ENCODE data around the gene ATP8A2.

The ATP8A2 gene

DNA sequence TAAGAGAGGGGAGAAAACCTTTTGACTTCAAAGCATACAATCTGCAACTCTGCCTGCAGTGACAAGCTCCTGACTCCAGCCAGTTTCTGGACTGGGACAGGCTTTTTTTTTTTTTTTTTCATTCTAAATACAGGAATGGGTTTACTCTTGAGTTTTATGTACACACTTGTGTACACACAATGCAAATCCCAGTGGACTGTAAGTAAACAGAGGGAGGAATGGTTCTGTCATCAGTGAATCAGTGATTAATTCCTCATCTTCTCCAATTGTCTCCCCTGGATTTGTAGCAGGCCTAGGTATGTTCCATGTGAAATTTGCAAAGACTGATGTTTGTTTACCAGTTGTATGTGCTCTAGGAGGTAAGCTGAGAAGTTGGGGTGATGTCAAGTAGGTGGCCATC, 495.3 kb downstream of the ATP8A2 start:
- DNase-seq: peak; percentile 72

DNA sequence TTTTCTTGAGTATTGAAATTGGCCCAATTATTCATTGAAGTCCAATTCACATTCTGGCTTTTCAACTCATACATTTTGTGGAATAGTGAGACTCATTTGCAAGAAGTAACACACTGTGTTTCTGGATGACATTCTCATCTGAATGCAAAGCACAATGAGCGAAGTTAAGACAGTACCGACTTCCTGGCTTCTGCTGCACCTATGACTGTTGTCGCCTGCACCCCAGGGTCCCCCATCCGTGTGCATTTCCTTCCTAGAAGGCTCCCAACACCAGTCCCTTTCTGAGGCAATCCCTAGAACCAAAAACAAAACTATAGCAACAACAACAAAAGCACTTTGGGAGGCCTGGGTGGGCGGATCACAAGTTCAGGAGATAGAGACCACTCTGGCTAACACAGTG, 496.7 kb downstream of the ATP8A2 start:
- no peak for DNase-seq

DNA sequence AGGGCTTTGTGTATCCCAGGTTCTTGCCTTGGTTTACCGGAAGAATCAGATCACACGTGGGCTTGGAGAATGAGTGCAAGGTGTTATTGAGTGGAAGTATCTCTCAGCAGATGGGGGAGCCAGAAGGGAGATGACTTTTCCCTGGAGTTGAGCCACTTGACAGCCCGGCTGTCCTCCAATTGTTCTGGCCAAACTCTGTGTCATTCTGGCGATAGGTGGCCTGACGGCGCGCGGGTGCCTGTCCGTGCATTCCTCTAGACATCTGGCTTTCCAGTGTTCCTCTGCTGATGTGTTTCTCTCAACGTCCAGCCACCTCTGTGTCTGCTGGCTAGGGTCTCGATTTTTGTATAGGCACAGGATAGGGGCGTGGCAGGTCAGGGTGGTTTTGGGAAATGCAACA, 498.2 kb downstream of the ATP8A2 start:
- DNase-seq: no peak

DNA sequence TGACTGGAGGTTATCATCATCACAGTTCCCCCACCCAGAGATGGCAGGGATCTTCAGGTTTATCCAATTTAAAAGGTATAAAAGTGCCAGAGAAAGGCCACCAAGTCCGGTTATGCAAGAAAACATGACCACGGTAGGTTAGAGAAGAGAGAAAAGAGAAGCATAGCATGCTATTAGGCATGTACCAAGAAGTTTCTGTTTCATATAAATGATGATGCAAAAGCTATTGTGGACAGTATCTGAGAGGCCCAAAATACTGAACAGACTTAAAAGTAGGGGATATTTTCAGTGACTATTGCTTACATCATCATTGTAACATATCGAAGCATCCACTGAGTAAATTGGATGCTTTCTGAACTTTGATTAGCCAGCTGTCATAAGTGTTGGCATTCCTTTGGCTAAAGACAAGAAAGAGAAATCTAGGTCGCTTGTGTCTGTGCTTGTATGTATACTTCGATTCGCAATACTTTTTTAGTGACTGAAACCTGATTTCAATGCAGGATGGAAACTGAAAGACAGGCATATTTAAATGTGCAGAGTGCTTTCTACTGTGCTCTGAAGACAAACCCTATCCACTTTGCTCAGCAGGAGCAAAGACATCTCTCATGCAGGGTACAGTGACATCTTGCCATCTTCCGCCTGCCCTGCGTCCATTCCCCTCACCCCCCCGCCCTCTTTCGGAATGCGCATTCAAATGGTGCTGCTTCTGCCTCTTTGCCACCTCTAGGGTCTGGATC, 499.8 kb downstream of the ATP8A2 start:
- no peak for DNase-seq

DNA sequence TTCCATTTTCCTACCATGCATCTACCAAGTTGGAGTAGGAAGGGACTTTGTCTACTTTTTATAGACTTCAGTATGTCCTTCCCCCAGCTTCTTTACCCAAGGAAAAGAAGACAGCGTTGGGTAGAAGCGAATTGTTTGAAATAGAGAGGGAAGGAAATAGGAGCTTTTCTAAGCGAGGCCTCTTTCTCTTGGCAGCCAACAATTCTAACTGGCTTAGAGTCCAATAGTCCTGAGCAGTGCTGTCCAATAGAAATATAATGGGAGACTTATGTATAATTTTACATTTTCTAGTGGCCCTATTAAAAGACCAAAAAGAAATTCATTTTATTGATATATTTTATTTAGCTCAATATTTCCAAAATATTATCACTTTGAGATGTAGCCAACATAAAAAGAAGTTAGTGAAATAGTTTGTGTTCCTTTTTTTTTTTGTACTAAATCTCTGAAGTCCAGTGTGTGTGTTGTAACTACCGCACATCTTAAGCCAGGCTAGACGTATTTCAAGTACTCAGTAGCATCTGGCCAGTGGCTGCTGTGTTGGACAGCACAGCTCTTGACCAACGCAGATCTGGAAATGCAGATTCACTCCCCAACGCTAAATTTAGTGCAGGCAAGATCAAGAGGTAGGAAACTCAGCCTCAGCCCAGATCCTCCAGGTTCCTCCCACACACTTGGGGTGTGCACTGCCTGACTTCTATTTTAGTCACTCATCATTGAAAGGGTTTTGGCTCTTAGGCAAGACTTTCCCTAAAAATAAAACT, 500.9 kb downstream of the ATP8A2 start:
- no peak for DNase-seq

DNA sequence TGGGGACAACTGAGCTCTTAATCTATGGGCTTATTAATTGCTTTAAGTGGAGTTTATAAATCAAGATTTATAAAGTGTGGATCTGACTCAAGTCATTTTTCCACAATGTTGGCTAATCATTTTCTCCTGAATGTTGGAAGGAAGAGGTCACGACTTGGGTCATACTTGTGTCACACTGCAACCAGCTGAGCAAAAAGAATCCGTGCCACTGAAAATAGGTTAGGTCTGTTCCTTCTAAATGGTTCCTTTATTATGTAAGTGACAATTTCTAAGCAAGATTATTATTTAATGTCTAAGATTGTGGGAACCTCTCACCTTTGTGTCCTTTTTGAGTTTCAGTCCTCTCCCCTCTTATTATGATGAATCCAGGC, 501.5 kb downstream of the ATP8A2 start:
- DNase-seq: no peak

DNA sequence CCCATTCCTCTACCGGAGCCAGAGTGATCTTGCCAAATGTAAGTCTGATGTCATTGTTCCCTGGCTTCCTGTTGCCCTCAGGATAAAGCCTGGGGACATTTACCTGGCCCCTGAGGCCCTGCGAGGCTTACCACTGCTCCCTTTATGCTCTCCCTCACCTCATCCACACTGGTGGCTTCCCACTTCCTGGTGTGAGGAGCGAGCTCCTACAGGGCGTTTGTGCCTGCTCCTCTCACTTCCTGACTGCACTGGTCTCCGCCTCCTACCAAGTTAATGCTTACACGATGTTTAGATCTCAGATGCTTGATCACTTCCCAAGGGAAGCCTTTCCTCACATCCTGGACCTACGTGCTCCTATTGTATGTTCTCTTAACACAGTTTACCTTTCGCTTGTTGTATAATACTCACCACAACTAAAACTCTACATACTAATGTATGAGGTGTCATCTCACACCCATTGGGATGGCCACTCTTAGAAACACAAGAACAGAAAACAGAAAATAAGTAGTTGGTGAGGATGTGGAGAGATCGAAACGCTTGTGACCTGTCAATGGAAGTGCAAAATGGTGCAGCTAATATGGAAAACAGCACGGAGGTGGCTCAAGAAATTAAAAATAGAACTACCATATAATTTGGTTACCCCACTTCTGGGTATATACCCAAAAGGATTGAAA, 502.4 kb downstream of the ATP8A2 start:
- no peak for DNase-seq

DNA sequence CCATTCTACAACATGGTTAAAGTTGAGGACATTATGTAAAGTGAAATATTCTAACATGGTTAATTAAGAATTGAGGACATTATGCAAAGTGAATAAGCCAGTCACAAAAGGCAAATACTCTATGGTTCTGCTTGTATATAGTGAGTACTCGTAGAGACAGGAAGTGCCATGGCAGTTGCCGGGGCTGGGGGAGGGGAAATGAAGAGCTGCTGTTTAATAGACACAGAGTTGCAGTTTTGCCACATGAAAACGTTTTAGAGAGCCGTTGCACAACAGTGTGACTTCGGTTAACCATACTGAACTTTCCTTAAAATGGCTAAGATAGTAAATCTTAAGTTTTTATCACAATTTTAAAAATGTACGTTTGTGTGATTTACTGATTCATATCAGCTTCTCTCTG, 503.1 kb downstream of the ATP8A2 start:
- peak; percentile 48 for DNase-seq

DNA sequence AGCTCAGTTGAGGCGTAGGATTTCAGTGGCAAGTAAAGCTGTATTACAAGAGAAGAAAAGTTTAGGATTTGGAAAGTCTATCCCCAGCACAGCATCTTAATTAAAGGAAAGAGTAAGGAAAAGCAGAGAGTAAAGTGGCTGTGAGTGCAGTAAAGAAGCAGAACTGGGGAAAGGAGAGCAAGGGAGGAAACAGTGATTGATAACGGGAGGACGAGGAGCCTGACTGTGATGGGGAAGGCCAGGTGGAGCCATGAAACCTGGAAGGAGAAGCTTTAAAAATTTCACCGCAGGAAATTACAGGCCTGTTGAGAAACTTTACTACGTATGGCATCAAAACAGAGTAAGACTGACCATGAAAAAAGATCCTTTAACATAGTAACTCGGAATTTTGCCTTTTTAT, 504.5 kb downstream of the ATP8A2 start:
- DNase-seq: no peak

DNA sequence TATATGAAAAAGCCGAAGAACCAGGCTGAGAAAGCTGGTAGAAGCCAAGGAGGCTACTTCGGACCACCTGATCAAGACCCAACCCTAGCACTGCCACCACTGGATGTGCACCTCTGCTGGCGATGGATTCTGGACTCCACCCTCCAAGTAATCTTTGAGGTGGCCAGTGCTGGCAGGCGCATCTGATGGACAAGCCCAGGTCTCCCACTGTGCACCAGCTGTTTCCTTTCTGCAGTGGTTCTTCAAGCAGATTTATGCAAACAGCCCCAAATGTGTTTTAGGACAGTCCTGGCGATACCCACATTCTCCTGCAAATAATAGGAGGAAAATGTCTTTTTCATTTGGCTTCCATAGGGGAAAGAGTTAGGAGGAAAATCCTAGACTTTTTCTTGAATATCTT, 507.7 kb downstream of the ATP8A2 start:
- DNase-seq: no peak

DNA sequence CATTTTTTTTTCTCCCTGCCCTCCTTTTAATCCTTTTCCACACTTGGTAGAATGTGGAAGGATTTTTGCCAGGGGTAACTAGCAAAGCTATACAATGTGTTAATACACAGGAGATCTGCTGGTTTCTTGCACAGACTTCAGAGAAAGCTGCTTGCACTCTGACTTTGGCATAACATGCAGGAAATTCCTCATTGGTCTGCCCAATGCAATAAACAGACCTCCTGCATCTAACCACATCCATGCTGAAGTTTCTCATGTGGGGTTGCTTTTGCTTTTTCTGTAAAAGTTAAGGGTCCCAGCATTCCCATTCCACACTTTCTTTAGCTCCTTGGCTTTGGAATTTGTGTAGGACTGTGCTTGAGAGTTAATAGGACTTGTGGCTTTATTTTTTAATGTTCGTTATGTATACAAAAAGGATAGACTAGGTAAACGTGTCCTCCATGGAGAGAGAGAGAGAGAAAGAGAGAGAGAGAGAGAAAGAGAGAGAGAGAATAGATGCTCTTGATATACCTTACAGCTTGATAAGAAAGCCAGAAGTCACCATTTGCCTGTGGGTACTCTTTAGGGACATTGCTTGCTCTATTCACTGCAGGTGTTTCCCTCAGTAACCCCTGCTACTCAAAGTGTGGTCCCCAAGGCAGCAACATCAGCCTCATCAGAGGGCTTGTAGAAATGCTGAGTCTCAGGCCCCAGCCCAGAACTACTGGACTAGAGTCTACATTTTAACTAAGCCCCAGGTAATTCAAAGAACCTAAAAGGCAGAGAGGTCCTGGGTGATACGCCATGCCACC, 509.6 kb downstream of the ATP8A2 start:
- DNase-seq: no peak

DNA sequence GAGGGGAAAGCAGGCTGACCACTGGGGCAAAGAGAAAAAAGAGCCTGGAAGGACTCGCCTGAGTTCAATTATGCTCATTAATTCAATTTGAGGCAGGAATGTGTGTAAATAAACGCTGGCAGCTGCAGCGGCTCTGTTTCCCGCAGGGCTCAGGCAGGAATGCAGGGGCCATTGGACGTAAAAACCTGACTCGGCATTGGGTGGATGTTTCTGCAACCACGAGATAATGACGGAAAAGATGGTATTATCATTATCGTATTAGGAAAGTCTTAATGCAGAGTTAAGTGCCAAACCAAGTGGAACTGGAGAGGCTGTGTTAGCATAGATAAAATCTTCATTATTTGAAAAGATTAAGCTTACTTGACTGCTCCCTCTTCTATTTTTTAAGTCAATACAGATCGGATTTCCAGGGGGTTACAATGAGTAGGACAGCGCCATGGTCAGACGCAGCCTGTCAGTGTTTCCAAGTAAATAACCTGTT, 510.2 kb downstream of the ATP8A2 start:
- DNase-seq: peak; percentile 82

DNA sequence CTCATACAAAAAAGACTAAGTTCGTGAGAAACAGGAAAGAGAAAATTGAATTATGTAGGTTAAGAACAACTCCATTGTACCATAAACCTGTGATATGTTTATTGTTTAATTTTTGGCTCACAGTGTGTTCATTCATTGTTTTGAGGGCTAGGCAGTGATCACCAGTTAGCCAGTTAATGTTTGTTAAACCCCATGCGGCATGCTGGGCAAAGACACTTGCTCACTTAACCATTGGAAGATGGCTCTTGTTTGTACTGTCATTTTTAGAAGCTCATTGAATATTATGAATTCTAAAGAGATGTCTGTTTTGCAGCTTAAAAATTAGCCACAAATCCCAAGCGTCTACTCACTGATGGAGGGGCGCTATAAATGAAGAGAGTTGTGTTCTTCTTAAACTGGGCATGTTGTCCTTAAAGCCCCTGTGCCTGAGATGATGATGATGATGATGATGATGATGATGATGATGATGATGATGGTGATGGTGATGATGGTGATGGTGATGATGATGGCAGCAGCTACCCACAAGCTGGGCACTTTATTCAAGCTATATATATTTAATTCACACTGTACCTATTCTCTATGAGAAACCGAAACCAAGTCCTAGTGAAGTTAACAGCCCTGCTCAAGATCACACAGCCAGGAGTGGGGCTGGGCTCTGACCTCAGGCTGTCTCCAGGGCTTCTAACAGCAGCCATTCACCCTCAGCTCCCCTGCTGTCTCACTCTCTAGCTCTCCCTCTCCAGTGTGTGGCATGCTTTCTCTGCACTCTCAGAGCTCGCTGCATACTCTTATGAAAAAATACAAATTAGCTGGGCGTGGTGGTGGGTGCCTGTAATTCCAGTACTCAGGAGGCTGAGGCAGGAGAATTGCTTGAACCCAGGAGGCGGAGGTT, 510.9 kb downstream of the ATP8A2 start:
- DNase-seq: peak; percentile 32

DNA sequence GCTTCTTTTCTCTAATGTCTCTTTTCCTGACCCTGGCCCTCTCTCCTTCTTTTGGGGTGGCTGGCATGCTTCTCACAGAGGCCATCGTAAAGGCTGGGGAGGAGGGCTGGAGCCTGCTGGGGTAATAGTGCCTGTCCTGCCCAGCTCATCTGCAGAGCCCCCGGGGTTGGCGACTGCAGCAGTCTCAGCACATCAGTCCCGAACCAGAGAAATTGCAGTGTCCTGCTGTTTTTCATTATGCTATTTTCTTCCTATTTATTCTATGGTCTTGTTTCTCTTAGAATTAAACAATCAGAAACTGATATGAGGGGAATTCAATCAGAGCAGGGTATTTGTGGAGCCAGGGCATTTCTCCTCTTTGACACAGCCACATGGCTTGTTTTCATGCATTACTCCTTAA, 513.6 kb downstream of the ATP8A2 start:
- DNase-seq: no peak

DNA sequence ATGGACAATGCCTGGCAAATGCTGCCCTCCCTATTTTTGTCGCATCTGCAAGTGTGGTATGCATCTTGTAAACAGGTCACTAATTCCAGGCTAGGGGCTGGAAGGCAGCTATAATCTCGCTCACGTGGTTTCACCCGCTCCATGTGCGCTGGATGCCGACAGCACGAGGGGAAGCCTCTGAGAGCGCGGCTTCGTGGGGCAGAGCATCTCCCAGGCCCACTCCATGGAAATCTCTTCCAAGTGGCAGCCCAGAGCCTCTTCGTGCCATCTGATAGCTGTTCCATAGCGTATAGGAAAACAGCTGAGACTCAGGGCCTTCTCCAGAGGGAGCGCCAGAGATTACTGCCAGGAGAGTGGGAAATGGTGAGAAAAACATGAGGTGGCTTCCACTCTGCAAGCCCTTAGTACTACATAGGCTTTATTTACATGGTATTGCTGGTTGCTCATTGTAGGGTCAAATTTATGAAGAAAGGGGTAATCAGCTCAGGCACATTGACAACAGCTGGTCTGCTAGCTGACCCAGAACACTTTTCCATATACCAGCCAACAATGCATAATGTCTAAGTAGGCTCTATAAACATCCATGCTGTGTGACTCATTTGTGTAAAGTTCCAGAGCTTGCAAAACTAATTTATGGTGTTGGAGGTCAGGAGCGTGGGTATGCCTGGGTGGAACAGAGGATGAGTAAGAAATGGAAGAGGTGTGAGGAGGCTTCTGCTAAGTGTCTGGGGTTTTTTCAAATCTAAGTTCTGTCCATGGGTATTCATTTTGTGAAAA, 514.9 kb downstream of the ATP8A2 start:
- no peak for DNase-seq

DNA sequence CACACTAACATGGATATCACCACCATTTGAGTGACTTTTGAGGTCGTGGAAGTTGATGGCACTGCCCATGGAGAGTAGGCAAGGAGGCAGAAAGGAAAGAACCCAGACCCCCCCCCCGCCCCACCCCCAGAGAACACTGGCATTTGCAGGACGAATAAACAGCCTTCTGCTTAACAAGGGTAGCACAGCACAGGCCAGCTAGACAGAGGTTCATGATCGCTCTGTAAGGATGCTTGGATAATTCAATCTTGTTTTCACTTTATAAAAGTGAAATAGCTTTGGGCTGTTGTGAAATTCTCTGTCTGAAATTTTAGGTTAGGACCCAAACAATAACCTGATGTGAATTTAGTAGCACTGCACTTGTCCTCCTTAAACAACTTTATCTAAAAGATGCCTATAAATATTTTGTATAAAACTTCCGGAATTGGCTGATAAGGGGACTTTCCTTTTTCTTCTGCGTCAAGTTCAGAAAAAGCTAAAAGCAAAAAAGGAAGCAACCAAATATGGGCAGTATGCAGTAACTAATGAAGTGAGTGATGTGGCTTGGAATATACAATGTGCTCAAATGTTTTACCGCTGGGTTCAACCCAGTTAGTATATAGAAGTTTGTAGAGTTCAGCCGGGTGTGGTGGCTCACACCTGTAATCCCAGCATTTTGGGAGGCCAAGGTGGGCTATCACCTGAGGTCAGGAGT, 516.3 kb downstream of the ATP8A2 start:
- DNase-seq: no peak

DNA sequence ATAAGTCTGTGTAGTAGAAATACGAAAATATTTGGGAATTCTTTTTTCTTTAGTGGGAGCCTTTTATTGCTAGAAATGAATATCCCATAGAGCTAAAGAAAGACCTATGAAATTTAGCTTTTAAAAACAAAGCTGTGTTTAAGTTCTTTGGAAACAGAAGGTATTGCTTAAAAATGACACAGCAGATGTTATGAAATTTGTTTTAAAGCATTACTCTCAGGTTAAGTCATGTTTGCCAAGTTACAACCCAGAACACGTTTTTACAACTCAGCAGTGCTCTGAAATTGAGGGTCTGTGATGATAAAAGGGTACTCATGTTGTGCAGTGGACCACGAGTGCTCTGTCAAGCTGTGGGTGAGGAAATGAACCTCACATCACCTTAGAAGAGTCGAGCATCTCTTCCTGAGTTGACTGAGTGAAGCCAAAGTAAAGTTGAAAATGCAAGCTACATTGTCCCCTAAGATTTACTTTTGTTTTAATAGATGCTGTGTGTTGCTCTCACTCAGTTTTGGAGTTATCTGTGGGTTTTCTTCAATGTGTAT, 519.0 kb downstream of the ATP8A2 start:
- DNase-seq: no peak

DNA sequence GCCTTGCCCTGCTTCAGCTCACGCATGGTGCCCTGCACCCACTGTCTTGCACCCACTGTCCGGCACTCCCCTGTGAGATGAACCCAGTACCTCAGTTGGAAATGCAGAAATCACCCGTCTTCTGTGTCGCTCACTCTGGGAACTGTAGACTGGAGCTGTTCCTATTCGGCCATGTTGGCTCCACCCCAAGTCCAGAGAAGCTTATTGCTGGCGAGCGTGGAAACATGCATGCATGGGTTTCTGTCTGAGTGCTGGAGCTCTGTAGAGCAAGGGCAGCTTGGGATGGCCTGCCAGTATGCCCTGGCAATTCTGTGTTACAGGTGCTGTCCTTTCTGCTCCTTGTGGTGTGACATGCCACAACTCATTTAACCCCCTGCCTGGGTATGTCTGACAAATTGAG, 527.2 kb downstream of the ATP8A2 start:
- DNase-seq: no peak

DNA sequence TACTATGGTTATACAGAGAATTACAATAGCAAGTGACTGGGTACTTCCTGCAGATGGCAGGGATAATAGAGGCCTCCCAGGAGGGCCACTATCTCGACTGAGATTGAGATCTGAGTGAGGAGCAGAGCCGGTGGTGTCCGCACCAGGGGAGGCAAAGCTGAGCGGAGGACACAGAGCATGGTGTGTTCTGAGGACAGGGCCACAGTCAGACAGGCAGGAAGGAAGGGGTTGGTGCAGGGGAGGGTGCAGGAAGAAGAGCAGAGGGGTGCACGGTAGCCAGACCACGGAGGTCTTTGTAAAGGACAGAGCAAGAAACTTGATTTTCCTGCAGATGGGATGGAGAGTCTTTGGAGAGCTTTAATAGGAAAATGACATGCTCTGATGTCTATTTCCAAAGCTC, 527.7 kb downstream of the ATP8A2 start:
- DNase-seq: no peak

DNA sequence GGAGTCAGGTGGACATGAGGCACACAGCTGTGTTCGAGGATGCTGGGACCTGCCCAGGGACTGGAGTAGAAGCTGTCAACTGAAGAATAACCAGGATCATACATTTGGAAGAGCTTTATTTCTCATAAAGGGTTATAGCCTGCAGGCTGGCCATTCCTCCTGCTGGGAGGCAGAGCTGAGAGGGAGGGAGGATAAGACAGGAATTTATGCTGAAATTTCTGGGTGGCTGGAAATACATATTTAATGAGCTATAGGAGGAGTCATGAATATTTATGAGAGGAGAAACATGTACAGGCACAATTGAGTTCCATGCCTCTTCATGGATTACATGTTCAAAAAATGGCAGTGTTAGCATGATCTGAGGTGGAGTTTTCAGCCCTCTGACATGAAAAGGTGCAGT, 528.2 kb downstream of the ATP8A2 start:
- no peak for DNase-seq
